NCI-H1930 (cell line): Measurements from ENCODE around the gene RUFY3.
"Not testable (repeated sequence)": the region's sequence is repeated elsewhere in the genome, so short reads cannot be mapped to it uniquely, and the experiment has no call there.

Source experiments
- DNase-seq, 2 experiments: peaks; one replicate each; lab custom pipeline; 2025; lab: John Stamatoyannopoulos, UW

The RUFY3 gene, protein sequence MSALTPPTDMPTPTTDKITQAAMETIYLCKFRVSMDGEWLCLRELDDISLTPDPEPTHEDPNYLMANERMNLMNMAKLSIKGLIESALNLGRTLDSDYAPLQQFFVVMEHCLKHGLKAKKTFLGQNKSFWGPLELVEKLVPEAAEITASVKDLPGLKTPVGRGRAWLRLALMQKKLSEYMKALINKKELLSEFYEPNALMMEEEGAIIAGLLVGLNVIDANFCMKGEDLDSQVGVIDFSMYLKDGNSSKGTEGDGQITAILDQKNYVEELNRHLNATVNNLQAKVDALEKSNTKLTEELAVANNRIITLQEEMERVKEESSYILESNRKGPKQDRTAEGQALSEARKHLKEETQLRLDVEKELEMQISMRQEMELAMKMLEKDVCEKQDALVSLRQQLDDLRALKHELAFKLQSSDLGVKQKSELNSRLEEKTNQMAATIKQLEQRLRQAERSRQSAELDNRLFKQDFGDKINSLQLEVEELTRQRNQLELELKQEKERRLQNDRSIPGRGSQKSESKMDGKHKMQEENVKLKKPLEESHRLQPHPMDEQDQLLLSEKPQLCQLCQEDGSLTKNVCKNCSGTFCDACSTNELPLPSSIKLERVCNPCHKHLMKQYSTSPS

GRCh38 chr4:70721747-70722146 is at the start of gene RUFY3:
Gene RUFY3 (plus strand): TSS chr4:70721964. CDS start chr4:70722574, 610 bp downstream.
- DNase-seq = peak; percentile 75 to 90

DNA sequence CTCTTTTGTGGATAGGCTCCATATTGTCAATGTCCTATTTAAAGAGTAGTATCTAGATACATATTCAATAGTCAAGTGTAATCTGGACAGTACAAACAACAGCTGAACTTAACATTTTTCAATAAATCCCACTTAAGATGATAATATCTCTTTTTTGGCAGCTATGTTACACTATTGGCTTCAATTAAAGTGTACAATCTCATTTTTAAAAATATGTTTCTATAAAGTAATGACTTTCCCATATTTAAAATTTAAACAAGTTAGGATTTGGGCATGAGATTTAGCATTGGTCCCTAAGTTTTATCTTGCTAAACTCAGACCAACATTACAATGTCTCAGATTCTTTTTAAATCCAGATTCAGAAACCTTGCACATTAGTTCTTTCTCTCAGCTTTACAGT is 47.6 kb upstream of the RUFY3 start:
- no peak for DNase-seq

GRCh38 chr4:70674731-70675130 is 47.0 kb upstream of the RUFY3 start:
- no peak for DNase-seq

DNA sequence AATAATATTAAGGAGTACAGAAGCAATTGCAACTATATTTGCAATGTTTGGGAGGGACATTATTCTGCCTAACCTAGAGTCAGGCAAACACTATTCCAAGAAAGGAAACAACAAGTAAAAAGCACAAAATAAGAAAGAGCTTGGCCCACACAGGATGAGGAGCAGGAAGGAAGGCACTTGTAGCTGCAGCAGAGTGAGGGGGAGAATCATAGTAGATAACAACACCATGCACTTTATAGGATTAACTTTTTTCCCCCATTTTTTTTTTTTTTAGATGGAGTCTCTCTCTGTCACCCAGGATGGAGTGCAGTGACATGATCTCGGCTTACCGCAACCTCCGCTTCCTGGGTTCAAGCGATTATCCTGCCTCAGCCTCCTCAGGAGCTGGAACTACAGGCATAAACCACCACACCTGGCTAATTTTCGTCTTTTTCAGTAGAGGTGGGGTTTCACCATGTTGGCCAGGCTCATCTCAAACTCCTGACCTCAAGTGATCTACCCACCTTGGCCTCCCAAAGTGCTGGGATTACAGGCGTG is 45.1 kb upstream of the RUFY3 start:
- DNase-seq = no peak

DNA sequence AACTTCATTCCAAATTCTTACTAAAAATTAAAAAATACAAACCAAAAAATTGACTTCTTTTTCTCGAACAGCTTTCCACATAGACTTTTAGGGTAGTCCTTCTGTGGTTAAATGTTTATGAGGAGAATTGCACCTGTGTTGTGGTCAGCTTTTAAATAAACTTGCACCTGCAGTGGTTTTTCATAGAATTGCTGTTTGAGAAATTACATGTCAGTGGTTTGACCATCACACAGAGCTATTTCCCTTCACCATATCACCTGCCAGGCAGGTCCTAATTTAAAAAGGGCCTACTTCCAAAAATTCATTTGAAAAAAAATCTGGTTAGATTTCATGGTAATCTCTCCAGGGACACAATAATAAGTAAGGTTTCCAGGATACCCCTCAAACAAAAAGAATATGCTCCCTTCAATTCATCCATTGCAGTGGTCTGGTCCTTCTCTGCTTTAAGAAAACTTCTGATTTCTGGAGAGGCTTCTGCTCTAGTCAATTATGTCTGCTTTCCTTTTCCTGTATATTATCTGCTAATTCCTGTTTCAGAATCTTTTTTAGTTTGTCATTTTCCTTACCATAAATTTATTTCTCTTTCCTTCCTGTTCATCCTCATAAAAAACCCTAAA is 43.3 kb upstream of the RUFY3 start:
- DNase-seq = no peak

- DNase-seq = no peak
These were observed 40.8 kb upstream of the RUFY3 start for GRCh38 chr4:70680934-70681333.

GRCh38 chr4:70681704-70682103 is 40.1 kb upstream of the RUFY3 start:
- no peak for DNase-seq

- DNase-seq = not testable (repeated sequence)
These were observed 39.6 kb upstream of the RUFY3 start for GRCh38 chr4:70682142-70682541.

- no peak for DNase-seq
These were observed 34.4 kb upstream of the RUFY3 start for GRCh38 chr4:70687392-70687791.

DNA sequence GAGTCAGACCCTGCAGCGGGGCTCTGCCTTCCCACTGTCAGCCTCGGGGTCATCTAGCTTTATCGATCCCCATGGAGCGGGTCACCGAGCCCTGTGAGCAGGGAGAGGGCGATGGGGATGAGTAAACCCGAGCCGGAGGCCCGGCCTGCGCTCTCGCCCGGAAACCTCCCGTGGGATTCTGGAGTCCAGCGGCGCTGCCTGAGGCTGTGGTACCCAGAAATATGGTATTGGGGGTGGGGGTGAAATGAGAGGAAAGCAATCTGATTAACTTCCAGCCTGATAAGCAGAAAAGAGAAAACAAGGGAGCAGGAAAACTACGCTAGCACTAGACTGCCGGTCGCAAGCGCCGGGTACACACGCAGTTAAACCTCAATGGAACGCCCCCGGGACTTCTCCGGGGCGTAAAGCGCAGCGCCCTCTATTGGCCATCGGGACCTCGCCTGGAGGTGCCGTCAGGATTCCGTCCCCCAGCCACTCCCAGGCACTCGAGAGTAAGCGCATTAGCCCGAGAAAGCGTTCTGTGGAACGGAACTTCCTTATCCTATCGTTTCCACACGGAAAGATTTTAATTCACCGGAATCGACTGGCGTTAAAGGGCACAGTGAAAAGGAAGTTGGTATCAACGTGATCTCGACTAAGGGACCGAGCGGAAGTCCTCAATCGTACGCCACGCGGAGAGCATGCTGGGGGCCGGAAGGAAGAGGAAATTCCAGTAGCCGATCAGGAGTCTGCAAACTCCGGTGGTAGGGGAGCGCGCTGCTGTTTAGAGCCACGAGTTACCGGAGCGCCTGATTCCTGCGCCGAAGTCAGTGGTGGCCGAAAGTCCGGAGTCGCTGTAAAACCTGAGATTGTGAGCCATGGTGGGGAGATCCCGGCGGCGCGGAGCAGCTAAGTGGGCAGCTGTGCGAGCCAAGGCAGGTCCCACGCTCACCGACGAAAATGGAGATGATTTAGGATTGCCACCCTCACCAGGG is 33.7 kb upstream of the RUFY3 start, which contains the start of gene UTP3:
Gene UTP3, plus strand, starts transcription at position 712 of the 974 bp plus-strand sequence. Its CDS starts 146 bp downstream, at position 858.
- peak; percentile 94 to 96 for DNase-seq

DNA sequence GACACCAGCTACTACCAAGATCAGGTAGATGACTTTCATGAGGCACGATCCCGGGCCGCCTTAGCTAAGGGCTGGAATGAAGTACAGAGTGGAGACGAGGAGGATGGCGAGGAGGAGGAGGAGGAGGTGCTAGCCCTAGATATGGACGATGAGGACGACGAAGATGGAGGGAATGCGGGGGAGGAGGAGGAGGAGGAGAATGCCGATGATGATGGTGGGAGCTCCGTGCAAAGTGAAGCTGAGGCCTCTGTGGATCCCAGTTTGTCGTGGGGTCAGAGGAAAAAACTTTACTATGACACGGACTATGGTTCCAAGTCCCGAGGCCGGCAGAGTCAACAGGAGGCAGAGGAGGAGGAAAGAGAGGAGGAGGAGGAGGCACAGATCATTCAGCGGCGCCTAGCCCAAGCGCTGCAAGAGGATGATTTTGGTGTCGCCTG is 33.0 kb upstream of the RUFY3 start:
- DNase-seq = no peak

DNA sequence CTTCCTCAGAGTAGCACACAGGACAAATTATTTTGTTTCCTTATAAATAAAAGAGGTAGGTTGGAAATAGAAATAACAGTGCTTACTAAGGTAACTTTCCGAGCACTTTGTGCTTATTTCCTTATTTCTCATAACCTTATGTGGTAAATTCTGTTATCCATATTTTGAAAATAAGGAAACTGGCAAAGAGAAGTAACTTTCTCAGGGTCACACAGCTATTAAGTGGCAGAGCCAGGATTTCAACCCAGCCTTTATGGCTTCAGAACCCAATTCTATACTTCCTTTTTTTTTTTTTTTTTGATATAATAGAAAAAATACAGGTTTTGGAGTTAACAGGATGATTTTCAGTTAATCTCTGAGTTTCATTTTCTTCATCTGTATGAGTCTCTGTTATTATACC is 30.1 kb upstream of the RUFY3 start:
- DNase-seq = no peak

DNA sequence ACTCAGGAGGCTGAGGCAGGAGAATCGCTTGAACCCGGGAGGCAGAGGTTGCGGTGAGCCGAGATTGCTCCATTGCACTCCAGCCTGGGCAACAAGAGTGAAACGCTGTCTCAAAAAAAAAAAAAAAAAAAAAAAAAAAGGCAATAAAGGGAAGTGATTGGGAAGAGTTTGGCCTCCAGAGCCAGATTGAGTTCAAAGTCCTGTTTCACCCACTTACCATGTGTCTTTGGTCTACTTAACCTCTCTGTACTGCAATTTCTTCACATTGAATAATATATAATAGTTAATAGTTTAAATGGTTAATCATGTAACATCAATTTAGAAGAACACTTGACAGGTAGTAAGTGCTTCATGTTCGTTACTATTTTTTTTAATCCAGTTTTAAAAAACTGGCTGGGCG is 27.1 kb upstream of the RUFY3 start:
- DNase-seq = not testable (repeated sequence)

DNA sequence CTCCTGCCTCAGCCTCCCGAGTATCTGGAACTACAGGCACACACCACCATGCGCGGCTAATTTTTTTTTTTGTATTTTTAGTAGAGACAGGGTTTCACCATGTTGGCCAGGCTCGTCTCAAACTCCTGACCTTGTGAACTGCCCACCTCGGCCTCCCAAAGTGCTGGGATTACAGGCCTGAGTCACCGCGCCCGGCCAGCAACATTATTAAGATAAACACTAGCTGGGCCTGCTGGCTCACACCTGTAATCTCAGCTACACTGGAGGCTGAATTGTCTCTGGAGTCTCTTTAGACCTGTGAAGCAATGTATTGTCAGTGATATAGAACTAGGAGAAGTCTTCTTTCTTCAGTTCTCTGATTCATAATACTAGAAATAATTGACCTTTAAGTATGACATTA is 23.3 kb upstream of the RUFY3 start:
- DNase-seq = not testable (repeated sequence)

DNA sequence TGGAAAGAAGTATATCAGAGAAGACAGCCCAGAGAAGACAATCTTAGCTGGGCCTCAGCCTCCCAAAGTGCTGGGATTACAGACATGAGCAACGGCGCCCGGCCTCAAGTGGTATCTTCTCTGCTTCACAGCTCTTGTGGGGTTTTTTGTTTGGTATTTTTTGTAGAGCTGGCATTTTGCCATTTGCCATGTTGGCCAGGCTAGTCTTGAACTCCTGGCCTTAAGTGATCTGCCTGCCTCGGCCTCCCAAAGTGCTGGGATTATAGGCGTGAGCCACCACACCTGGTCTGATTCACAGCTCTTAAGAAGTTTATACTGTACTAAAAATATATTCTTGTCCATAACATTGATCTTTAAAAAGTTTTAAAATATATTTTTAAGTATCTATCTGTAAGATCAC is 21.1 kb upstream of the RUFY3 start:
- no peak for DNase-seq

- no peak for DNase-seq
These were observed 20.5 kb upstream of the RUFY3 start for GRCh38 chr4:70701271-70701670.

DNA sequence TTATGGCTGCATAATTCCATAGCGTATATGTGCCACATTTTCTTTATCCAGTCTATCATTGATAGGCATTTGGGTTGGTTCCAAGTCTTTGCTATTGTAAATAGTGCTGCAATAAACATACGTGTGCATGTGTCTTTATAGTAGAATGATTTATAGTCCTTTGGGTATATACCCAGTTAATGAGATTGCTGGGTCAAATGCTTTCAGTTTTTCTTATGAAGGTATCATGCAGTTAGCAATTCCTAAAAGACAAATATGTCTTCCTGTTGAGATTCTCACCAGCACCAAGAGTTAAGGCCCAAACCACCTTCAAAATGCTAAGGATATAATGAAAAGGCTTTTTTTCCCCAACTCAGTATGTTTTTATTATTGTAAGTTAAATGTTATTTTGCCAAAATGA is 19.2 kb upstream of the RUFY3 start:
- not testable (repeated sequence) for DNase-seq

- peak; percentile 78 to 85 for DNase-seq
These were observed 18.0 kb upstream of the RUFY3 start for GRCh38 chr4:70703619-70704214.

GRCh38 chr4:70704215-70704930 is 17.4 kb upstream of the RUFY3 start:
- DNase-seq = peak; percentile 75 to 81

- DNase-seq = no peak
These were observed 16.9 kb upstream of the RUFY3 start for GRCh38 chr4:70704931-70705182.
